Fibroblast of skin of left biceps (primary cell): Measurements from ENCODE around the gene IFI16.
"Not testable (repeated sequence)": the region's sequence is repeated elsewhere in the genome, so short reads cannot be mapped to it uniquely, and the experiment has no call there.

Experiments
- DNase-seq, 2 experiments: peaks; one replicate each; pipeline ENCODE4 v3.0.0-alpha.2; 2013; ENCODE audit warnings: low read depth in 2 of 2

Gene IFI16

DNA sequence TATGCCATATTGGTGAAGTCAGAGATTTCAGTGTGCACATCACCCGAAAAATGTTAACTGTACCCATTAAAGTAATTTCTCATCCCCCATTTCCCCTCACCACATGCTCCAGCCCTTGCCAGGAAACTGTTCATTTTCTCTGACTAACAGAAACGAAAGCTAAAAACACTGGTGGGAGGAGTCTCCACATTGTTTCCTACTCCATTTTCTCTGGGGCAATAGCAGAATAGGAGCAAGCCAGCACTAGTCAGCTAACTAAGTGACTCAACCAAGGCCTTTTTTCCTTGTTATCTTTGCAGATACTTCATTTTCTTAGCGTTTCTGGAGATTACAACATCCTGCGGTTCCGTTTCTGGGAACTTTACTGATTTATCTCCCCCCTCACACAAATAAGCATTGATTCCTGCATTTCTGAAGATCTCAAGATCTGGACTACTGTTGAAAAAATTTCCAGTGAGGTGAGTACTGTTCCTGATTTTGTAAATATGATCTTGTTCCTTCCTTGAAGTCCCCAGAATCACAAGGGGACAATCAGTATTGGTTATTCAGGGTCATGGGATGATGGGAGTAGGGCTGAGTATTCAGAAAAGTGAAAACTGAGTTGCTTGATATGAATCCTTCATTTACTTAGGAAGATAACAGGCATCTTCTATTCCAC, at the start of gene IFI16:
Gene IFI16 (plus strand): TSS at position 204 of the 658 bp plus-strand sequence. CDS start 4,774 bp downstream, outside the sequence.
- peak; percentile 94 for DNase-seq

DNA sequence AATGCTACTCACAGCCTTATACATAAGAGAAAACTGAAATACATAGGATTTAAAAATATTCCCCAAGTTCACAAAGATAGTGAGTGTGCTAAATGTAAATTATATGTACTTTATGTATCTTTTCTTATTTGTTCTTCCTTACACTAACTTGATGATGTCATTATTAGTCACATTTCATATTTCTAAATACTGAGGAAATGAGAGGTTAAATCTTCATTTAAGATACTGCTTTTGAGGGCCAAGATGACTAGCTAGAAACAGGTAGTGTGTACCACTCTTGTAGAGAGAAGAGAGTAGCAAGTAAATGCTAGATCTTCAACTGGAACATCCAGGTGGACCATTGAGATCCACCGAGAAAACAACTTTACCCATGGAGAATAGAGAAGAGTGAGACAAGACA, 48.5 kb upstream of the IFI16 start:
- no peak for DNase-seq

DNA sequence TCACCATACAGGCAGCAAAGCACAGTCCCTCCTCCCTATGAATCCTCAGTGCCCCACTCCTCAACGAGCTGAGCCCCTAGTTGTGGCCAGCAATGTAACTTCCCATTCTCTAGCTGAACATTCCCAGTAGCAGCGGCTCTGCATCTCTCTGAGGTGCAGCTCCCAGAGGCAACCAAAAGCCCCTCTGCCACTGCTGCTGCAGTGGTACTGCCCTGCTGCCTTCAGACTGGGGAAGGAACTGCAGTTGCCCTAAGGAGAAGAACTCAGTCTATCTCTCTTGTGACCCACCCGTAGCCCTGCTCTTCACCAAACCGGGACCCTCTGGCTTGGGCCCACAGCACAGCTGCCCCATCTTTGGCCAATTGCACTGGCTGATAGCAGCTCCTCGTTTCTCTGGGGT, 46.7 kb upstream of the IFI16 start:
- no peak for DNase-seq

DNA sequence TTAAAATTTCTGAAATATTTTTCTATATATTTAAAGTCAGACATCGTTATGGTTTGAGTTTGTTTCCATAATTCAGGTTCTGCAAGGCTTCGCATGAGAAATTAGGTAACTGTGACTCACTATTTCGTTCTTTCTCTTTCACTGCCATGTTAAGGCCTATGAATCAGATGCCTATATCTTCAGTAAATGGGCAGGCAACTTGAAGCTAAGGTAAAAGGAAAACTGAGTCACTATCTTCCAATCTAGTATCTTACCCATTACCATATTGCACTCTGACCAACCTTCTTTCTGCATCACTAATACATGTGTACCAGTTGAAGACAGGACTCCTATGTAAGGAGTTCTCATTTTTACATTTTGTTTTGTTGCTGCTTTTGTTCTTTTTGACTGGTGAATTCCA, 40.5 kb upstream of the IFI16 start:
- DNase-seq = no peak

DNA sequence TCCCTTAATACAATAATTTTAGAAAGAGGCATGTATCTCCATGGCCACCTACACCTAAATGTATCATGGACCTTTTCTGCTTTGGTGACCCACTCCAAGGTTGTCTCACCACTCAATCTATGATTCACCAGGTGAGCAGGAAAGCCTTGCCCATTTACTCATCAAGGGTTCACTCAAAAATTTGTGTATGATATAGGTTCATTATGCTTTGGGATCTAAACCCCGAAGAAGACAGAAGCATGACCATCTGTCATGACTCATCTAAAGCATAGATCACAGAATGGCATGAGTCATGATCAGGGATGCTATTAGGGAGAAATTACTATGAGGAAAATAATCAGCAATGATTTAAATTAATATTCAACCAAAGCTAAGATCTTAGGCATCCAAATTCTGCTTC, 39.9 kb upstream of the IFI16 start:
- DNase-seq = no peak

DNA sequence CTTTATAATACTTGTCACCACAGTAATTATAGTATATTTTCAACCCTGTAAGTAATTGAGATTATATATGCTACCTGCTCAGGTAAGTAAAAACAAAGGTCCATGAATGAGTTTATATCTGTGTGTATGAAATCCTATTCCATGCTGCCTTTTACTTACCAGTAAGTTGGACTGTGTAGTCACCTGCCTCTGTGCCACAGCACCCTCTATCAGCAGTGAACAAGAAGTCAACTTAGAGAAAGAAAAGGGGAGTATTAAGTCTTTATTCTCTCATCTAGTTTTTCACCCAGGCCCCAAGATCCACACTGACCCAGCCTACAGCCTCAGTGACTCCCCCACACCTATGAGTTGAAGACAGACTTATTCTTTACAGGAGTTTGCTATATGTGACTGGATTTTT, 36.9 kb upstream of the IFI16 start:
- DNase-seq = no peak

DNA sequence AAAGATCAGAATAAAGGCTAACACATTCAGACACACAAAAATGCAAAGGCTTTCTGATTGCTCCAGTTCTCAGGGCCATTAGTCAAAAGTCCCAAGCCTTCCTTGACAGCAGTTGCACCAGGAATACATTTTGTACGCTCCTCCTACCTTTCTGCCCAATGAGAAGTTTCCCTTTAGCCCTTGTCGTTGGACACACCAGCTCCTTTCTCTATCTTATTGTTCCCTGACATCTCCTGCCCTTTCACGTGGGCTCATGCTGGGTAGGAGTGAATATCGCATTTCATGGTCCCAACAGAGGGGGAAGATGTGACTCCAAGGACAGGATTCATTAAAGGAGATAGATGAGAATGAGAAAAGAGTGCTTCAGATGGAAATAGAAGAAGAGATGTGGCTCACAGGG, 33.5 kb upstream of the IFI16 start:
- no peak for DNase-seq

DNA sequence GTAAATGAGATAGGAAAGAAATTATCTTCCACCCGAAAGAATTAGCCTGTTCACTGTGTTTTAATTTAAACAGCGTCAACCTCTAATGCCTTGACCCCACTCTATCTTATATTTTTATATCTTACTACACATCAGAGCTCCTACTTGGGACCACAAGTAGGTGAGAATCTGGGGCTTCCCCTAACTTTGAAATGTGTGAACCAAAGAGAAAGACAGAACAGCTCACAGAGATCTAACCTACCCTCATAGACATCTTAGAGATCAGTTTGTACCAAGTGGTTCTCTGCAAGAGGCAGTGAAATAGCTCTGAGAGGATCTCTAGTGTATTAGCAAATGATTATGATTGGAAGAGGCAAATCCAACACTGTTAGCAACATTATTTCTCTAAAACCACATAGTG, 31.0 kb upstream of the IFI16 start:
- no peak for DNase-seq

DNA sequence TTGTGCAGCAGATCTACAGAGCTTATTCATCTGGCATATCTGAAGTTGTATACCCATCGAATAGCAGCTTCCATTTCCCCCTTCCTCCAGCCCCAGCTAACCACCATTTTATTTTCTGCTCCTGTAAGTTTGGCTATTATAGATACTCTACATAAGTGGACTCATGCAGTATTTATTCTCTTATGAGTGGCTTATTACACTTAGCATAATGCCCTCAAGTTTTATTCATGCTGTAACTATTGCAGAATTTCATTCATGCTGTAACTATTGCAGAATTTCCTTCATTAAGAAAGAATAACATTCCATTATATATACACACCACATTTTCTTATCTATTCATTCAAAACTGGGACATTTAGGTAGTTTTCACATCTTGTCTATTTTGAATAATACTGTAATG, 30.5 kb upstream of the IFI16 start:
- no peak for DNase-seq

DNA sequence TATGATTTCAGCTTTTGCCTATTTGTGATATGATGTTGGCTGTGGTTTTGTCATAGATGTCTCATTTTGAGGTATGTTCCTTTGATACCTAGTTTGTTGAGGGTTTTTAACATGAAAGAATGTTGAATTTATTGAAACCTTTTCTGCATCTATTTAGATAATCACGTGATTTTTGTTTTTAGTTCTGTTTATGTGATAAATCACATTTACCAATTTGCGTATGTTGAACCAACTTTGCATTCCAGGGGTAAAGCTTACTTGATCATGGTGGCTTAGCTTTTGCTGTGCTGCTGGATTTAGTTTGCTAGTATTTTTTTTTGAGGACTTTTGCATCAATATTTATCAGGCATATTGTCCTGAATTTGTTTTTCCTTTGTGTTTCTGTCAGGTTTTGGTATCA, 26.5 kb upstream of the IFI16 start:
- DNase-seq = no peak

DNA sequence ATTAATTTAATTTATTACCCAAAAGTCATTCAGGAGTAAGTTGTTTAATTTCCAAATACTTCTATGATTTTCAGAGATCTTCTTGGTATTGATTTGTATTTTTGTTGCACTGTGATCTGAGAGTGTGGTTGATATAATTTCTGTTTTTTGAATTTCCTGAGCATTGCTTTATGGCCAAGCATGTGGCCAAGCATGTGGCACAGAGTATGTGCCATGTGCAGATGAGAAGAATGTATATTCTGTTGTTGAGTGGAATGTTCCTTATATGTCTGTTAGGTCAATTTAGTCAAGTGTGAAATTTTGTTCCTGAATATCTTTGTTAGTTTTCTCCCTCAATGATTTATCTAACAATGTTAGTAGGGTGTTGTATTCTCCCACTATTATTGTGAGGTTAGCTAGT, 25.3 kb upstream of the IFI16 start:
- no peak for DNase-seq

DNA sequence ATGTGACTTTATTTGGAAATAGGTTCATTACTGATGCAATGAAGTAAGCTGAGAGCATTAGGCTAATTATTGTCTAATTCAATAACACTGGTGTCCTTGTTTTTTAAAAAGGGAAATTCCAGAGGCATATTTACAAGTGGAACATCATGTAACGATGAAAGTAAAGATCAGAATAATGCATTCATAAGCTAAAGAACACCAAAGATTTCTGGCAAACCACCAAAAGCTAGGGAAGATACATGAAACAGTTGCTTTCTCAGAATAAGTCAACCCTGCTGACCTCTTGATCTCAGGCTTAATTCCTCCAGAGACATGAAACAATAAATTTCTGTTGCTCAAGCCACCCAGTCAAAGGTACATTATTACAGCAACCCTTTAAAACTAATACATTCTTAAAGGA, 20.3 kb upstream of the IFI16 start:
- DNase-seq = no peak

DNA sequence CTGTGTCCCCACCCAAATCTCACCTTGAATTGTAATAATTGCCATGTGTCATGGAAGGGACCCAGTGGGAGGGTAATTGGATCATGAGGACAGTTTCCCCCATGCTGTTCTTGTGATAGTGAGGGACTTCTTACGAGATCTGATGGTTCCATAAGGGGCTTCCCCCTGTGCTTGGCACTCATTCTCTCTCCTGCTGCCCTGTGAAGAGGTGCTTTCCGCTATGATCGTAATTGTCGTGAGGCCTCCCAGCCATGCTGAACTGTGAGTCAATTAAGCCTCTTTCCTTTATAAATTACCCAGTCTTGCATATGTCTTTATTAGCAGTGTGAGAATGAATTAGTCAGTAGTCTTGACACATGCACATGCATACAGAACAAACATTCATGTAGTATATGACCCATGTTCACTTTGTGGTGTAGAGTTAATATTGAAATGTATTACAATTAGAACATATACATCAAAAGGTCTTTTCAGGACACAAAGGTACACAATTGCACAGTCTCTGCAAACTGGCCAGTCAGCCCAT, 16.9 kb upstream of the IFI16 start:
- no peak for DNase-seq

DNA sequence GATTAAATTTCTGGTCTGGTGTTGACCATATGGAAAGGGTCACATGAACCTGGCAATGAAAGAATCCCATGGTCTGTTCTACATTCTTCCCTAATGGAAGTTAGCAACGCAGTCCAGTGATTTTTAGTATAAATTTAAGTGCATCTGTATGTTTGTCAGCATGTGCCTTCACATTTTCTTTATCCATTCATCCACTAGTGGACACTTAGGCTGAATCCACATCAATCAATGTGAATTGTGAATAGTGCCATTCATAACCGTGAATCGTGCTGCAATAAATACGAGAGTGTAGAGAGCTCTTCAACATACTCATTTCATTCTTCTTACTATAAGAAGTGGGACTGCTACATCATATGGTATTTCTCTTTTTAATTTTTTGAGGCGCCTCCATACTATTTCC, 12.7 kb upstream of the IFI16 start:
- no peak for DNase-seq

DNA sequence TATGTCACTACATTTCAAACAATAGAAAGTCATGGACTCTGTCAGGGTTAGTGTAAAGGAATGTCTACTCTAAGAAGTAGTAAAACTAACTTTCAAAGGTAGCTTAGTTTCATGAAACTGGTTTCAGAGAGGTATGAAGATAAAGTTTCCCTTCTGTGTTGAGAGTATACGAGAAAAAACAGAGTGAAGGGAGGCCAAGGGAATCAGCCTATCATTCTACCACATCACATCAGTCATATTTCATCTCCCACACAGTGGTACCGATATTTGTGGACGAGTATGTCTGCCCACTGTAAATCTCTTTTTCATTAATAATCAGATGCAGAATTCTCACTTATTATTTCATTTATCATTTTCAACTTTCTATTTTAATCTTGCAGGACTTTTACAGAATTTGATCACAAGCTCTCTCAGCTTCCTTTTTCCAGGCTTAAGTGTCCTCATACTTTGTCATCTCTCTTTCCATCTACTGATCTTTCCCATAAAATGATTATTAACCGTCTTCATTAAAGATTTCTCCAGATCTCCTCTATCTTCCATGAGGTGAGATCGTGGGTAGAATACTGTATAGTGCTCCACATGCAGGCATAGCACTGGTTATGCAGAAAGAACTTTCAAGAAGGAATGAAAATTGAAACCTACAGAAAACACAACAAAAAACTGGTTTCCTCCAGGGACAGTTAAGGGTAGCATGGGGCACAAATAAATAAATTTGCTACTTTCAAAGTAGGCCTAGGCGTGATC, 11.5 kb upstream of the IFI16 start:
- DNase-seq = no peak

DNA sequence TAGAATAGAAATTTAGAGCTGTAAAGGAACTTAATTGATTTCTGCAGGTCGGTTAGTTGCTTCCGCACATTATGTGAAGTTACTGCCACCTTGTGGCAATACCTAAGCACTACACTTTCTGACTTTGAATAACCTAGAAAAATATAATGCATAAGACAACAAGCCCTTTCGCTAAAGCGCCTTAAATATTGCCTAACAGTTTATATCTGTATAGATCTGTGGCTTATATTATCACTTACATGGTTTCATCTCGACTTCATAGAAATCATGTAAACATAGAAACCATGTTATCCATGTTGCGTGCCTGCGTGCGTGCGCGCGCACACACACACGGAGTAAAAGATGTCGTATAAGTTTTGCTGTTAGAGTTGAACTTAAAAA, 10.9 kb upstream of the IFI16 start:
- DNase-seq = no peak

DNA sequence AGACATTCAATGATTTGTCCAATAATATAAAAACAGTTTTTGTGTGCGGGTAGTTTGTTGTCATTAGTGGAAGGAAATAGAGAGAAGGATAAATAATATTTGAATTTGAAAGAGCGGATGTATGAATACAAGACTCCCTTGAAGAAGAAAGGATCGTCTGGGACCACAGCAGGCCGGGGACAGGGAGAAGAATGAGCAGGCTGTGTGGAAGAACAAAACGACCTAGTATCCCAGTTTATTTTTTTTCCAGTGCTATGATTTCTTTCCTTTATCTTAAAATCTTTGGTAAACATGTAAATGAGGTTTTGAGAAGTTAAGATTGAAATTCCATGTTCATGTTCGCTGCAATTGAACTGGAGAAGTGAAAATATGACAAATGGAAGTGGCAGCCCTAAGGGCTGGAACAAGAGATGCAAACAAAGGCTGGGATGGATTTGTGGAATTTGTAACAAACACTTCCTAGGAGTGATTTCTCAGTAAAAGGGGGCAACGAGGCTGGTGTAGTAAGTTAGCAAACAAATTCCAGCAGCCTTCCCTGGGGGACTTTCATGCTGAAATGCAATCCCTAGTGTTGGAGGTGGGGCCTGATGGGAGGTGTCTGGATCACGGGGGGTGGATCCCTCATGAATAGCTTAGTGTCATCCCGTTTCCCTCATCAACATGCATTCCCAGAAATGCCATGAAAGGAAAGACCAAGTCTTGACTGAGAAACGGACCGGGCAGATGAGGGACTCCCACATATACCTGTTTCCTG, 10.2 kb upstream of the IFI16 start:
- peak; percentile 96 for DNase-seq

DNA sequence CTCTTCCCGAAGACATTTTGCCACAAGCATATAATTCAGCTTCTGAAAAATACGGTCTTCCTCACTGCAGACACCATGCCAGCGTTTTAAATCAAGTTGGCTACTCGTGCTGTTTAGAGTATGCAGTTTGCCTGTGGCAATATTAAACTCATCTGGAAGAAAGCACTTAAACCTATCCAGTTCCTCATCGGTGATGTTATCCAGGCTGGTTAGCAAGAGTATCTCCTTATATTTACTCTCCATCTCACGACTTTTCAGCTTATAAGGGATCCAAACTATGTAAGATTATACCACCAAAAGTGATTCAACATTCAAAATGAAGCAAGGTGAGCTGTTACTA, 9.7 kb upstream of the IFI16 start:
- no peak for DNase-seq

DNA sequence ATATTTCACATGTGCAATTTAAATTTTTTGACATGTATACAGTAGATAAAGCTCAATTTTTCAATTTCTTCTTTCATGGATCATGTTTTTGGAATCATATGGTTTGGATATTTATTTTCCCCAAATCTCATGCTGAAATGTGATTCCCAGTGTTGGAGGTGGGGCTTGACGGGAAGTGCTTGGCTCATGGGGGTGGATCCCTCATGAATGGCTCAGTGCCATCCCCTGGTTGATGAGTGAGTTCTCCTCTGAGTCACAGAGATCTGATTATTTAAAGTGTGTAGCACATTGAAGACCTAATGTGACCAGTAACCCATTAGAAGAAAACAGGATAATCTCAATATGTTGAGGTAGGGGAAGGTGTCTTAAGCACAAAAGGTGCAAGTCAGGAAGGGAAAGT, 9.1 kb upstream of the IFI16 start:
- peak; percentile 88 to 89 for DNase-seq

DNA sequence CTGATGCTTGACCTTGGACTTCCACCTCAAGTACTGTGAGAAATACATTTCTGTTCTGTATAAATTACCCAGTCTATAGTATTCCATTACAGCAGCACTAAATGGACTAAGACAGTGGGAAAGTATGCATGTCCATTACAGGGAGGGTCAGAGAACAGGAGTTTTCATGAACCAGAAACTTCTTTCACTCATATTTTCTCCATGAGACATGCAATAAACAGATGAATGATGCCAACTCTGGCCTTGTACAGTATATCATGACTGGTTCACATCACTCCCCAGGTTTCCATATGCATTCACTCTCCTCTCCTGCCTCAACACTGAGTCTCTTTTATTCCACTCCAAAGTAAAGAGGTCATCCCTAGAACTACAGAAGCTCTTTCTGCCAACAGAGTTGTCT, 4.5 kb upstream of the IFI16 start:
- DNase-seq = no peak

DNA sequence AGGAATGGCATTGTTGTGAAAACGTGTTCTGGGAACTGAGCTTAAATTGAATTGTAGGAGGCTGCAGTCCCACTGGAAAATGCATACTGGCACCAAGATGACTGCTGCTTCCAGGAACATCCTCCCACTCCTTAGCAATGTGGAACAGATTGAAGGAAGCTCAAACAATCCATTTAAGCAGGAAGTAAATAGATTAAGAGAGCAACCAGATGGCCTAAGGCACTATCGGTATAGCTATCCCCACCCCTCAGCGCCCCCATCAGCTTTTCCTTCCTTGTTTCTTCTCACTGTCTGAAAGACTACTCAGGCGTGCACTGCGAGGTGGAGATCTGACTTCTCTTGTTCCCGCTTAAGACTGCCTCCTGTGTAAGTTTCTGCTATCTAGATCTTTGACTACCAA, 4.0 kb upstream of the IFI16 start:
- DNase-seq = no peak

DNA sequence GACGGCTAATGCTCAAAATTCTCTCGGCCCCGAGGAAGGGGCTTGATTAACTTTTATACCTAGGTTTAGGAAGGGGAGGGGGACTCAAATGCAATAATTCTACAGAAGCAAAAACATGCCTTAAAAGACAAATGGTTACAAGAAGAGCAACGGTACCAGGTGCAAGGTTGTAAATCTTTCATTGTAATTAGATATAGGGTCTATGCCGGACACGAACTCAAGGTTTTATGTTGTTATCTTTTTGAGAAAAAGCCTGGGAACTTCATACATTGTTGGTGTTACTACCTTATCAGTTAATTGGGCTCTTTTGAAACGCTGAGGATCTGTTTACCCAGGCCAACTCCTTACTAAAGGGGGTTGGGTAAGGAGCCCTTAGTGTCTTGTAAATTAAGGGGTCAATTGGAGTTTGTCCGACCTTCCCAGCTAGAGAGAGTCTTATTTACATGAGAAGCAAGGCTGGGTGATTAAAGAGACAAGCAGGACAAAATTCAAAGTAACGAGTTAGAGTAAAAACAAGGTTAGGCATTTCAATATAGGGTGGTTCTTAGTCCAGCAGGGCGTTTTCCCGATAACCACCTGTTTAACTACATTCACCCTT, 3.4 kb upstream of the IFI16 start:
- DNase-seq = not testable (repeated sequence)

DNA sequence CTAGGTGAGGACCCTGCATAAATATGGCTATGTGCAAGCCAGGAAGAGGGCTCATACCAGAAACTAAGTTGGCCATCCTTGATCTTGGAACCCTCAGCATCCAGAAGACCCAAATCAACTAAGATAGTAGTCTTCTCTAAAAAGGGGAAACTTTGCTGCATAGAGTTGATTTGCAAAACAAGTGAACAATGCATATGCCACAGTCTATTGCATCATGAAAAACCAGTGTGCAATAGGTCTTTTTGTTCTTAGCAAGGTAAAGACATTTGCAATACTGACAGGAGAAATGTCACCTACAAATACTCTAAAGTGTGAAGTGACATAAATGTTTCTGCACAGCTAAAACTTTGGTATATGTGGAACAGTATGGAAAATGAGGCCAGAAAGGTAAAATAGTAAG, 2.0 kb upstream of the IFI16 start:
- DNase-seq = no peak
